ENCODE measurements around the gene ITPR1.

The ITPR1 gene

GRCh38 chr3:4655145-4656045 is 162.2 kb downstream of the ITPR1 start:
- DNase-seq, result no peak

GRCh38 chr3:4656059-4656458 is 162.9 kb downstream of the ITPR1 start:
- no peak for DNase-seq

GRCh38 chr3:4656626-4657328 is 163.6 kb downstream of the ITPR1 start:
- no peak for DNase-seq

DNA sequence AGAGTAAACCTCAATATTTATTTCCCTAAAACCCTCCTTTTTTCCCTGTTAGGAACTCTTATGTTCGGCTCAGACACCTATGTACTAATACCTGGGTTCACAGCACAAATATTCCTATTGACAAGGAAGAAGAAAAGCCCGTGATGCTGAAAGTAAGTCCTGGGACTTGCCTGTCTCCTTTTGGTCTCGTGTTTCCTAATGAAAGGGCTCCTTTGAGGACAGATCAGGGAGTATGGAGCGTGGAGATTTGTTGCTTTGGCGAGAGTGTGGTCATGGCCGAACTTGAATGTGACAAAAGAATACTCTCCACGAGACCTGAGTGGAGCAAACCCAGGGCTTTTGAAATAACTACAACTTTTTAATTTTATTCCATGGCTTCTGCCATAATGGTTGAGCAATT is 167.8 kb downstream of the ITPR1 start:
- no peak for DNase-seq

- no peak for DNase-seq
Measured at GRCh38 chr3:4664412-4664811, 171.3 kb downstream of the ITPR1 start.

GRCh38 chr3:4665197-4665596 is 172.0 kb downstream of the ITPR1 start:
- no peak for DNase-seq

DNA sequence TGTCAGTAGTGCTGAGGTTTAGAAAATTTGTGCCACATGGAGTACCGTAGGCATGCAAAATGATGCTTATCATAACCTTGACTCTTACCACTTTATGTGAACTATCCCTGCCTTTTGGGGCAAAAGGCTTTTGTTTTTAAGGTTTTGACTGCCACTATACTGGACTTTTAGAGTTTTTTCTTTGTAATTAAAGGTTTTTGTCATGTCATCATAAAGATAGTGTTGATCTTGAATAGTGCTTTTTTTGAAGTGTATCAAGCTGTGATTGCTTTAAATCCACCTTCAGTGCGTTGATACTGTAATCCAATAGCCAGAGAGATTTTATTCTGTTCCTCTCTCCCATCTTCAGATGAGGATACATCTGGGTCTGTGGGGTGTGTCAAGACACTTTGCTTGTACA is 172.9 kb downstream of the ITPR1 start:
- DNase-seq, result no peak

- DNase-seq, result no peak
Measured at GRCh38 chr3:4670352-4670751, 177.2 kb downstream of the ITPR1 start.

GRCh38 chr3:4672725-4673275 is 179.7 kb downstream of the ITPR1 start:
- no peak for DNase-seq

- DNase-seq, result no peak
Measured at GRCh38 chr3:4674216-4674615, 181.1 kb downstream of the ITPR1 start.

GRCh38 chr3:4675704-4676103 is 182.6 kb downstream of the ITPR1 start:
- DNase-seq, result no peak

- no peak for DNase-seq
Measured at GRCh38 chr3:4678320-4678719, 185.2 kb downstream of the ITPR1 start.

DNA sequence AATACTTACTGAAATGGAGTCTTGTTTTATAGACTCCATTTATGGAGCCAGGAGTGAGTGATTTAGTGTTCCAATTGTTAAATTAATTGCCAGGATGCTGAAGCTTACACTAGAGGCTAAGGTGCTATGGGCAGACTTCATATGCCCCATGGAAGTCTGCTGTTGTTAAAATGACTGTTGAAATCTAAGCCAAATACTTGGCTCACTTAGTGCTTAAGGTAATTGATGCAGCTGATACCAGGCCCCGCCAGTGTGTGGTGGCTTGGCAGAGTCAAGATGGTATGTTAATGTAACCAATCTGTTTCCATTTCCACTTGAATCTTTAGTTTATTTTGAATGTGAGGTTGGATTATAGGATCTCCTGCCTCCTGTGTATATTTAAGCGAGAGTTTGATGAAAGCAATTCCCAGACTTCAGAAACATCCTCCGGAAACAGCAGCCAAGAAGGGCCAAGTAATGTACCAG is 187.1 kb downstream of the ITPR1 start:
- no peak for DNase-seq

DNA sequence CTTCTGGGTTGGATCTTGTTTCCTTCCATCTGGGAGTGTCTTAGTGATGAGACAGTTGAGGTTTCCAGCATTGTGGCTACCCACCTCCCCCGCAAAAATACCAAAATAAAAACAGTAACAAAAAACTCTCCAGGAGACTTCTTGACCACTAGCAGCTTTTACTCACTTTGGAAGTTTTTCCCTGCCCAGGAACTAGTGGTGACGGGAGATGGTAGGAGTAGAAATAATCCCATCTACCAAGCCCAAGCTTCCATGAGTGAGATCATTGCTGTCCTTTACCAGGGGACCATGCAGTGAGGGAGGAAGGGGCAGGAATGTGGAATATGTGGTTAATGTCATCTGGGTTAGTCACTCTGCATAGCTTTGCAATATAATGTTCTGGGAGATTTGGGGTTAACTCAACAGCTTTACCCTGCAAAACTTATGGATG is 187.7 kb downstream of the ITPR1 start:
- DNase-seq, result no peak

GRCh38 chr3:4681301-4681700 is 188.2 kb downstream of the ITPR1 start:
- no peak for DNase-seq

DNA sequence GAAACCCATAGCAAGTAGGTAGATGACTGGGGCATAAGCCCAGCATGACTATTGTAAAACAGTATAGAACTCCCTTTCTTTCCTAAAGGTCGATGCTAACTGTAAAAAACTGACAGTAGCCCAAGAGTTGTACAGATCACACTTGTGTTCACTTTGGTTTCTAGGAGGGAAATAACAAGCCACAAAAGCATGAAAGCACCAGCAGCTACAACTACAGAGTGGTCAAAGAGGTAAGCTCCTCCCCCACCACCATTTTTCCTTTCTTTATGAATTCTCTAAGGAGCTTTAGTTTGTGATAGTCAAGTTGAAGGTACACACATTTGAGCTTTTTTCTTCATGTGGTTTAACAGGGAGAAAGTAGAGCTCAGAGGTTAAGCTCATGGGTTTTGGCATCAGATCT is 191.0 kb downstream of the ITPR1 start:
- no peak for DNase-seq

- DNase-seq, result no peak
Measured at GRCh38 chr3:4684976-4685375, 191.8 kb downstream of the ITPR1 start.

- DNase-seq, result no peak
Measured at GRCh38 chr3:4685673-4686345, 192.7 kb downstream of the ITPR1 start.

- DNase-seq, result no peak
Measured at GRCh38 chr3:4686619-4687018, 193.5 kb downstream of the ITPR1 start.

DNA sequence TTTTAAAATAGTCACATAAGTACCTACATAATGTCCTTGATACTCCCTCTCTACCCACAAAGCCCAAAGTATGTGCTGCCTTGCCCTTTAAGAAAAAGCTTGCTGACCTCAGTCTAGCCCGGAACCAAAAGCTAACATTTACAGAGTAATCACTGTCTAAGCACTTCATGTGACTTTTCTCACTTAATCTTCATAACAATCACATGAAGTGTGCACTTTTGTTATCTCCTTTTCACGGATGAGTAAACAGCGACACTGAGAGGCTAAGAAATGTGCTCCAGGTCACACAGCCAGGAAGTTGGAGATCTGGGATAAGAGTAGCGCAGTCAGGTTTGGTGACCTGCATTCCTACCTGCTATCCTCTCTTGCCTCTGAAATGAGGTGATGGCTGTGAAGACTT is 194.0 kb downstream of the ITPR1 start:
- no peak for DNase-seq

GRCh38 chr3:4687596-4687995 is 194.4 kb downstream of the ITPR1 start:
- no peak for DNase-seq

GRCh38 chr3:4688411-4688810 is 195.3 kb downstream of the ITPR1 start:
- DNase-seq, result no peak

DNA sequence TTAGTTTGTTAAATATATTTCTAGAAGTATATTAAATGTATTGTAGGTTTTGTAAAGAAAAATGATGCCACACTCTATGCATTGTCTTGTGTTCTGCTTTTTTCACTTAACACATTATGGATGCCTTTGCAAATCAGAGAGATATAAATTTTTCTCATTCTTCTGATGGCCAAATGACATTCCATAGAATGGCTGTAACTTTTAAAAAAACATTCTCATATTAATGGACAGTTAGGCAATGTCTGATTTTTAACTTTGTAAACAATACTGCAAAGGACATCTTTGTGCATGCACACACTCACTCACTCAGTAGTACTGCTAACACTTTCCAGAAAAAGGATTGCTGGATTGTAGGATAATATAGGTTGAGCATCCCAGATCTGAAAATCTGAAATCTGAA is 195.9 kb downstream of the ITPR1 start:
- DNase-seq, result no peak
